ENCODE measurements around the gene DHFR. TPM values are rescaled to one million over a fixed set of nuclear protein-coding genes. Genes with fewer than 3 reads are reported as not detected.

The DHFR gene
- total RNA-seq, 1 experiment from 2014 or later = 51.5 TPM

DNA sequence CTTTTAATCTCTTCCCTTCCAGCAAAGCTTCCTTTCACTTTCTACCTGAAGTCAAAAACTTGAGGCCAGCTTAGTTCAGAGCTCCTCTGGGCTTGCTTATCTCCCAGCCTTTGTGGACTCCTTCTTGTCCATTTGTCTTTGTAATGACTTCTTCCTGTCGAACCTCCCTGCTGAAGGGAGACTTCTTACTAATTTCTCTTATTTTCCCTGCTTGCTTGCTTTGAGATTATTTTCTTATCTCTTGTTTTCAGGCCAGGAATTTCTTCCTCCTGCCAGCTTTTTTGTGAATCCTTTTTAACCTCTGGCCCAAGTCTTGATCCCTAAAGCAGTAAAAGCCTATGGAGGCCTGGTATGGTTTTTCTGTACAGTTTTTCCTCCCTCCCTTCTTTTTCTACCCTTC is 46.8 kb upstream of the DHFR start:
- no peak for TF ChIP-seq TCF7L2 (IDR thresholded peaks at IDR 0.05; ENCODE audit: low read depth, low read length)
- TF ChIP-seq, protein P1, sequence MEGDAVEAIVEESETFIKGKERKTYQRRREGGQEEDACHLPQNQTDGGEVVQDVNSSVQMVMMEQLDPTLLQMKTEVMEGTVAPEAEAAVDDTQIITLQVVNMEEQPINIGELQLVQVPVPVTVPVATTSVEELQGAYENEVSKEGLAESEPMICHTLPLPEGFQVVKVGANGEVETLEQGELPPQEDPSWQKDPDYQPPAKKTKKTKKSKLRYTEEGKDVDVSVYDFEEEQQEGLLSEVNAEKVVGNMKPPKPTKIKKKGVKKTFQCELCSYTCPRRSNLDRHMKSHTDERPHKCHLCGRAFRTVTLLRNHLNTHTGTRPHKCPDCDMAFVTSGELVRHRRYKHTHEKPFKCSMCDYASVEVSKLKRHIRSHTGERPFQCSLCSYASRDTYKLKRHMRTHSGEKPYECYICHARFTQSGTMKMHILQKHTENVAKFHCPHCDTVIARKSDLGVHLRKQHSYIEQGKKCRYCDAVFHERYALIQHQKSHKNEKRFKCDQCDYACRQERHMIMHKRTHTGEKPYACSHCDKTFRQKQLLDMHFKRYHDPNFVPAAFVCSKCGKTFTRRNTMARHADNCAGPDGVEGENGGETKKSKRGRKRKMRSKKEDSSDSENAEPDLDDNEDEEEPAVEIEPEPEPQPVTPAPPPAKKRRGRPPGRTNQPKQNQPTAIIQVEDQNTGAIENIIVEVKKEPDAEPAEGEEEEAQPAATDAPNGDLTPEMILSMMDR (IDR thresholded peaks at IDR 0.05) = no peak
- TF ChIP-seq POLR2AphosphoS5 (IDR thresholded peaks at IDR 0.05; ENCODE audit: low read depth, low read length) = no peak
- TF ChIP-seq SIN3A (IDR thresholded peaks at IDR 0.05; ENCODE audit: borderline replicate concordance, insufficient read depth, low read depth, low read length) = no peak
- TF ChIP-seq, protein P2, sequence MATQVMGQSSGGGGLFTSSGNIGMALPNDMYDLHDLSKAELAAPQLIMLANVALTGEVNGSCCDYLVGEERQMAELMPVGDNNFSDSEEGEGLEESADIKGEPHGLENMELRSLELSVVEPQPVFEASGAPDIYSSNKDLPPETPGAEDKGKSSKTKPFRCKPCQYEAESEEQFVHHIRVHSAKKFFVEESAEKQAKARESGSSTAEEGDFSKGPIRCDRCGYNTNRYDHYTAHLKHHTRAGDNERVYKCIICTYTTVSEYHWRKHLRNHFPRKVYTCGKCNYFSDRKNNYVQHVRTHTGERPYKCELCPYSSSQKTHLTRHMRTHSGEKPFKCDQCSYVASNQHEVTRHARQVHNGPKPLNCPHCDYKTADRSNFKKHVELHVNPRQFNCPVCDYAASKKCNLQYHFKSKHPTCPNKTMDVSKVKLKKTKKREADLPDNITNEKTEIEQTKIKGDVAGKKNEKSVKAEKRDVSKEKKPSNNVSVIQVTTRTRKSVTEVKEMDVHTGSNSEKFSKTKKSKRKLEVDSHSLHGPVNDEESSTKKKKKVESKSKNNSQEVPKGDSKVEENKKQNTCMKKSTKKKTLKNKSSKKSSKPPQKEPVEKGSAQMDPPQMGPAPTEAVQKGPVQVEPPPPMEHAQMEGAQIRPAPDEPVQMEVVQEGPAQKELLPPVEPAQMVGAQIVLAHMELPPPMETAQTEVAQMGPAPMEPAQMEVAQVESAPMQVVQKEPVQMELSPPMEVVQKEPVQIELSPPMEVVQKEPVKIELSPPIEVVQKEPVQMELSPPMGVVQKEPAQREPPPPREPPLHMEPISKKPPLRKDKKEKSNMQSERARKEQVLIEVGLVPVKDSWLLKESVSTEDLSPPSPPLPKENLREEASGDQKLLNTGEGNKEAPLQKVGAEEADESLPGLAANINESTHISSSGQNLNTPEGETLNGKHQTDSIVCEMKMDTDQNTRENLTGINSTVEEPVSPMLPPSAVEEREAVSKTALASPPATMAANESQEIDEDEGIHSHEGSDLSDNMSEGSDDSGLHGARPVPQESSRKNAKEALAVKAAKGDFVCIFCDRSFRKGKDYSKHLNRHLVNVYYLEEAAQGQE (IDR thresholded peaks at IDR 0.05; ENCODE audit: insufficient read depth in 1 of 2, low read depth in 2 of 2, low read length in 1 of 2) = no peak
- no TSS peak for BruUV-seq (replicated peaks)
- no peaks in the 10 kb centered on the region for H3K36me3 ChIP-seq (ENCODE audit: control insufficient read depth, insufficient read depth, low read length)
- no peak overlapping the region for H3K27ac ChIP-seq (ENCODE audit: low read length)
- intact Hi-C loops (cut with micrococcal nuclease; ENCODE audit: unreplicated experiment) = no loop called here
- ATAC-seq (no peak), DNase-seq (ENCODE audit: low read depth, low spot score) (no peak)
- ChIA-PET CTCF (no interaction called here), POLR2A (no interaction called here)
- H3K9me3 ChIP-seq (ENCODE audit: control insufficient read depth, insufficient read depth, low read depth, low read length) = no peaks in the 10 kb centered on the region
- H3K4me1 ChIP-seq (ENCODE audit: control insufficient read depth, insufficient read depth, low read length) = no peaks in the 10 kb centered on the region
- in situ Hi-C loops (cut with HindIII; ENCODE audit: low pct_unique_long_range_greater_than_20kb, low sequenced_read_pairs) = no loop called here
- H3K27me3 ChIP-seq (ENCODE audit: control insufficient read depth, insufficient read depth, low read length) = no peaks in the 10 kb centered on the region
- H3K4me3 ChIP-seq (ENCODE audit: low read depth in 2 of 2, low read length in 2 of 2) = no peak overlapping the region

DNA sequence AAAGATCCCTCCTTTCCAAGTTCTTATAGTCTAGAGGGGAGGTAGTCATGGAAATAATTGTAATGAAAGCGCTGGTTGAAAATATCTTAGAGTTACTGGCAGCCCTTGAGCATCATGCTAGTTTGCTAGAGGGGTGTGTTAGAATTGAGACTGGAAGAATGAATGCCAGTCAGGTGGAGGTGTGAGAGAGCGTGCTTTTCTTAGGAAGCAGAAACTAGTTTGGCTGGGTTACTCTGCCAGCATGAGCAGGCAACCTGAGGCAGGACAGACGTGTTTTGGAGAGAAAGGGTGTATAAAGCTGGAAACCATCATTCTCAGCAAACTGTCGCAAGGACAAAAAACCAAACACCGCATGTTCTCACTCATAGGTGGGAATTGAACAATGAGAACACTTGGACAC is 43.6 kb upstream of the DHFR start:
- in situ Hi-C loops (cut with HindIII; ENCODE audit: low pct_unique_long_range_greater_than_20kb, low sequenced_read_pairs) (no loop called here), intact Hi-C loops (cut with micrococcal nuclease; ENCODE audit: unreplicated experiment) (no loop called here)
- Histone ChIP-seq H3K27ac (ENCODE audit: low read length) (no peak overlapping the region), H3K36me3 (ENCODE audit: control insufficient read depth, insufficient read depth, low read length) (no peaks in the 10 kb centered on the region), H3K4me1 (ENCODE audit: control insufficient read depth, insufficient read depth, low read length) (no peaks in the 10 kb centered on the region), H3K9me3 (ENCODE audit: control insufficient read depth, insufficient read depth, low read depth, low read length) (no peaks in the 10 kb centered on the region), H3K27me3 (ENCODE audit: control insufficient read depth, insufficient read depth, low read length) (no peaks in the 10 kb centered on the region), H3K4me3 (ENCODE audit: low read depth in 2 of 2, low read length in 2 of 2) (no peak overlapping the region)
- DNase-seq (ENCODE audit: low read depth, low spot score) = no peak
- CTCF ChIA-PET = no interaction called here
- POLR2A ChIA-PET = no interaction called here
- ATAC-seq = no peak
- BruUV-seq (replicated peaks) = no TSS peak
- TF ChIP-seq TCF7L2 (IDR thresholded peaks at IDR 0.05; ENCODE audit: low read depth, low read length) (no peak), SIN3A (IDR thresholded peaks at IDR 0.05; ENCODE audit: borderline replicate concordance, insufficient read depth, low read depth, low read length) (no peak), POLR2AphosphoS5 (IDR thresholded peaks at IDR 0.05; ENCODE audit: low read depth, low read length) (no peak)
- TF ChIP-seq, protein P1 (IDR thresholded peaks at IDR 0.05) = no peak
- TF ChIP-seq, protein P2 (IDR thresholded peaks at IDR 0.05; ENCODE audit: insufficient read depth in 1 of 2, low read depth in 2 of 2, low read length in 1 of 2) = no peak

Measured in Panc1 (cell line).